Upper lobe of left lung (tissue), 6 donors: ENCODE measurements around the gene DRAXIN. TPM values are rescaled to one million over a fixed set of nuclear protein-coding genes. Genes with fewer than 3 reads are reported as not detected.
"Not testable (repeated sequence)": the region's sequence is repeated elsewhere in the genome, so short reads cannot be mapped to it uniquely, and the experiment has no call there.

Experiments
- ATAC-seq, 2 donors: fragments of 200-7000 bp; cut with Tn5 transposase; one replicate each; pipeline ENCODE4 v1.9.1; 2022; ENCODE audit warnings: mild to moderate bottlenecking in 2 of 2, moderate library complexity in 2 of 2; ENCODE audit not compliant: low FRiP score in 2 of 2
- DNase-seq, 2 donors: peaks; one replicate each; pipeline ENCODE4 v3.0.0-alpha.2; 2019 to 2020
- H3K27ac ChIP-seq, 4 donors: fragments of 200-600 bp; sonication (generic); one replicate each; pipeline ENCODE4 v1.5.1; 2016 to 2019
- H3K27me3 ChIP-seq, 4 donors: fragments of 200-600 bp; sonication (generic); one replicate each; pipeline ENCODE4 v1.5.1; 2017 to 2019
- H3K36me3 ChIP-seq, 4 donors: fragments of 200-600 bp; sonication (generic); one replicate each; pipeline ENCODE4 v1.5.1; 2016 to 2019
- H3K4me1 ChIP-seq, 4 donors: fragments of 200-600 bp; sonication (generic); one replicate each; pipeline ENCODE4 v1.5.1; 2018 to 2019
- H3K4me3 ChIP-seq, 4 donors: fragments of 200-600 bp; sonication (generic); one replicate each; pipeline ENCODE4 v1.5.1; 2017 to 2019; ENCODE audit warnings: mild to moderate bottlenecking in 2 of 4, moderate library complexity in 1 of 4
- H3K9me3 ChIP-seq, 4 donors: fragments of 200-600 bp; sonication (generic); one replicate each; pipeline ENCODE4 v1.5.1; 2018 to 2019
- CTCF ChIP-seq, 6 experiments: fragments of 450-650 bp in 4 of 6; fragments of 200-600 bp in 2 of 6; sonication (generic) in 2 of 6; IDR thresholded peaks; one replicate each; pipeline ENCODE4 v1.5.1; 2016 to 2019; ENCODE audit warnings: antibody characterized with exemption in 6 of 6
- EP300 ChIP-seq, 4 donors: sonication (generic); formaldehyde crosslinking; IDR thresholded peaks; one replicate each; pipeline ENCODE4 v1.5.1; 2017; ENCODE audit warnings: antibody characterized with exemption in 4 of 4, control low read depth in 2 of 4
- POLR2A ChIP-seq, 4 donors: fragments of 450-650 bp; IDR thresholded peaks; one replicate each; pipeline ENCODE4 v1.5.1; 2016 to 2017; ENCODE audit warnings: antibody characterized with exemption in 4 of 4, mild to moderate bottlenecking in 2 of 4
- POLR2AphosphoS5 ChIP-seq, 2 donors: sonication (generic); formaldehyde crosslinking; IDR thresholded peaks; one replicate each; pipeline ENCODE4 v1.5.1; 2017; ENCODE audit warnings: antibody characterized with exemption in 2 of 2
- WGBS, 2 donors: methylation state at CpG; one replicate each; pipeline ENCODE4 v1.1.5; 2017 to 2018; 5-methylcytosine and 5-hydroxymethylcytosine counted together
- total RNA-seq, 6 donors: library from RNA; depleted of rRNA in 4 of 6; stranded (reverse); fragments of >200 nt in 4 of 6; gene quantifications; one replicate each; pipeline versions ENCODE4 v1.1.0 to v1.2.1, GENCODE V29; 2016 to 2021
- donor health status: DM: no; HTN: no; CAD: no; lungs with moderate emphysema.
- donor health status: DM: no; HTN: yes; CAD: no; lungs with severe emphysema.

DRAXIN gene
- under 1 TPM in 2 of 6 donors, not detected in 4; 0.11 to 0.17 TPM for total RNA-seq

GRCh38 chr1:11691302-11691914 is at the start of gene DRAXIN:
TSS of gene DRAXIN (plus strand) at chr1:11691710. CDS start at chr1:11706259, 14,549 bp downstream.
- no peak within 1 kb of the TSS for H3K27ac ChIP-seq
- TF ChIP-seq POLR2AphosphoS5 (IDR thresholded peaks at IDR 0.05) = no peak
- TF ChIP-seq CTCF (IDR thresholded peaks at IDR 0.05) = no peak
- H3K27me3 ChIP-seq = peaks cover 0 to 39% (median 21%) of the 10 kb centered on the region in 4 donors
- no peaks in the 10 kb centered on the region for H3K9me3 ChIP-seq
- peaks cover 17 to 35% (median 26%) of the 10 kb centered on the region in 4 donors for H3K4me1 ChIP-seq
- no peaks in the 10 kb centered on the region for H3K36me3 ChIP-seq
- WGBS, 2 donors = 0 to 1% methylated on average over 15 to 19 of the region's 78 CpGs
- H3K4me3 ChIP-seq = peak within 1 kb of the TSS in 3 of 4 donors; percentile 29 to 36 (median 32)
- ATAC-seq = no peak
- peak in 1 of 2 donors; percentile 85 for DNase-seq

- TF ChIP-seq EP300 (IDR thresholded peaks at IDR 0.05) (no peak), POLR2AphosphoS5 (IDR thresholded peaks at IDR 0.05) (no peak), POLR2A (IDR thresholded peaks at IDR 0.05) (no peak), CTCF (IDR thresholded peaks at IDR 0.05) (no peak)
- DNase-seq = no peak
- Histone ChIP-seq H3K27ac (no peak overlapping the region), H3K9me3 (no peaks in the 10 kb centered on the region), H3K36me3 (no peaks in the 10 kb centered on the region), H3K27me3 (no peaks in the 10 kb centered on the region), H3K4me1 (no peaks in the 10 kb centered on the region), H3K4me3 (no peak overlapping the region)
- 55 to 61% methylated on average over 5 of the region's 5 CpGs for WGBS, 2 donors
- ATAC-seq = no peak
These were observed 49.7 kb upstream of the DRAXIN start for GRCh38 chr1:11641776-11642305.

GRCh38 chr1:11642418-11643017 is 49.0 kb upstream of the DRAXIN start:
- peak; percentile 88 to 94 (median 91) for TF ChIP-seq CTCF (IDR thresholded peaks at IDR 0.05)

GRCh38 chr1:11643782-11644181 is 47.7 kb upstream of the DRAXIN start:
- TF ChIP-seq POLR2AphosphoS5 (IDR thresholded peaks at IDR 0.05) = no peak
- no peak for TF ChIP-seq EP300 (IDR thresholded peaks at IDR 0.05)
- TF ChIP-seq CTCF (IDR thresholded peaks at IDR 0.05) = no peak
- TF ChIP-seq POLR2A (IDR thresholded peaks at IDR 0.05) = no peak
- ATAC-seq = no peak
- Histone ChIP-seq H3K9me3 (no peaks in the 10 kb centered on the region), H3K27ac (no peak overlapping the region), H3K36me3 (no peaks in the 10 kb centered on the region), H3K27me3 (no peaks in the 10 kb centered on the region), H3K4me1 (peaks cover 2 to 7% (median 4%) of the 10 kb centered on the region in 4 donors), H3K4me3 (no peak overlapping the region)
- 57 to 62% methylated on average over 5 of the region's 5 CpGs for WGBS, 2 donors
- no peak for DNase-seq

More at GRCh38 chr1:11642418-11643017, 49.0 kb upstream of the DRAXIN start:
- not testable (repeated sequence) for H3K4me1 ChIP-seq, H3K36me3 ChIP-seq, H3K27me3 ChIP-seq, H3K9me3 ChIP-seq, H3K27ac ChIP-seq, H3K4me3 ChIP-seq
- ATAC-seq = peak; percentile 77 to 85
- WGBS, 2 donors = 54 to 58% methylated on average over 18 of the region's 18 CpGs
- DNase-seq = peak in 1 of 2 donors; percentile 58
